Measurements from ENCODE around the gene MAGI2. TPM values are rescaled to one million over a fixed set of nuclear protein-coding genes. Genes with fewer than 3 reads are reported as not detected.

Gene MAGI2
- total RNA-seq, 1 experiment from 2014 or later: 0.34 TPM

GRCh38 chr7:78146546-78146945 is 1306.9 kb downstream of the MAGI2 start:
- DNase-seq (ENCODE audit: low read depth): no peak

- DNase-seq (ENCODE audit: low read depth): no peak
Measured at GRCh38 chr7:78143661-78144060, 1309.8 kb downstream of the MAGI2 start.

GRCh38 chr7:78141522-78142281 is 1311.8 kb downstream of the MAGI2 start:
- peak; percentile 53 for DNase-seq (ENCODE audit: low read depth)

GRCh38 chr7:78140109-78140508 is 1313.4 kb downstream of the MAGI2 start:
- DNase-seq (ENCODE audit: low read depth): no peak

- DNase-seq (ENCODE audit: low read depth): no peak
Measured at GRCh38 chr7:78139335-78139734, 1314.1 kb downstream of the MAGI2 start.

GRCh38 chr7:78134774-78135173 is 1318.7 kb downstream of the MAGI2 start:
- DNase-seq (ENCODE audit: low read depth): no peak

GRCh38 chr7:78134256-78134655 is 1319.2 kb downstream of the MAGI2 start:
- DNase-seq (ENCODE audit: low read depth): peak; percentile 53

GRCh38 chr7:78130446-78131215 is 1322.8 kb downstream of the MAGI2 start:
- DNase-seq (ENCODE audit: low read depth): no peak

GRCh38 chr7:78129865-78130264 is 1323.6 kb downstream of the MAGI2 start:
- DNase-seq (ENCODE audit: low read depth): no peak

GRCh38 chr7:78127009-78127408 is 1326.5 kb downstream of the MAGI2 start:
- DNase-seq (ENCODE audit: low read depth): no peak

GRCh38 chr7:78125884-78126283 is 1327.6 kb downstream of the MAGI2 start:
- no peak for DNase-seq (ENCODE audit: low read depth)

GRCh38 chr7:78124216-78124615 is 1329.3 kb downstream of the MAGI2 start:
- no peak for DNase-seq (ENCODE audit: low read depth)

GRCh38 chr7:78121888-78122287 is 1331.6 kb downstream of the MAGI2 start:
- no peak for DNase-seq (ENCODE audit: low read depth)

GRCh38 chr7:78118470-78118869 is 1335.0 kb downstream of the MAGI2 start:
- no peak for DNase-seq (ENCODE audit: low read depth)

- DNase-seq (ENCODE audit: low read depth): no peak
Measured at GRCh38 chr7:78115876-78116275, 1337.6 kb downstream of the MAGI2 start.

- DNase-seq (ENCODE audit: low read depth): no peak
Measured at GRCh38 chr7:78114993-78115392, 1338.5 kb downstream of the MAGI2 start.

- DNase-seq (ENCODE audit: low read depth): no peak
Measured at GRCh38 chr7:78112488-78112887, 1341.0 kb downstream of the MAGI2 start.

GRCh38 chr7:78111386-78111785 is 1342.1 kb downstream of the MAGI2 start:
- DNase-seq (ENCODE audit: low read depth): no peak

- DNase-seq (ENCODE audit: low read depth): no peak
Measured at GRCh38 chr7:78103475-78103874, 1350.0 kb downstream of the MAGI2 start.

- DNase-seq (ENCODE audit: low read depth): no peak
Measured at GRCh38 chr7:78101076-78101475, 1352.4 kb downstream of the MAGI2 start.

- DNase-seq (ENCODE audit: low read depth): peak; percentile 85
Measured at GRCh38 chr7:78099715-78100394, 1353.6 kb downstream of the MAGI2 start.

- peak; percentile 56 for DNase-seq (ENCODE audit: low read depth)
Measured at GRCh38 chr7:78095549-78095948, 1357.9 kb downstream of the MAGI2 start.

- no peak for DNase-seq (ENCODE audit: low read depth)
Measured at GRCh38 chr7:78092331-78092730, 1361.1 kb downstream of the MAGI2 start.

Measured in Daoy (cell line).